ENCODE measurements around the gene CHST4.

- TF ChIP-seq CTCF (IDR thresholded peaks at IDR 0.05; ENCODE audit: borderline replicate concordance, extremely low read depth, low read length, poor library complexity, severe bottlenecking) (peak; percentile 22), EZH2 (IDR thresholded peaks at IDR 0.05; ENCODE audit: borderline replicate concordance, low read depth, low read length, severe bottlenecking) (no peak)
Observed at GRCh38 chr16:71552698-71553503, 26.7 kb downstream of the CHST4 start.
